Measurements from ENCODE around the gene CCNT1. TPM values are rescaled to one million over a fixed set of nuclear protein-coding genes. Genes with fewer than 3 reads are reported as not detected.

CCNT1 gene
- total RNA-seq, 1 experiment from 2014 or later: 50.8 TPM

DNA sequence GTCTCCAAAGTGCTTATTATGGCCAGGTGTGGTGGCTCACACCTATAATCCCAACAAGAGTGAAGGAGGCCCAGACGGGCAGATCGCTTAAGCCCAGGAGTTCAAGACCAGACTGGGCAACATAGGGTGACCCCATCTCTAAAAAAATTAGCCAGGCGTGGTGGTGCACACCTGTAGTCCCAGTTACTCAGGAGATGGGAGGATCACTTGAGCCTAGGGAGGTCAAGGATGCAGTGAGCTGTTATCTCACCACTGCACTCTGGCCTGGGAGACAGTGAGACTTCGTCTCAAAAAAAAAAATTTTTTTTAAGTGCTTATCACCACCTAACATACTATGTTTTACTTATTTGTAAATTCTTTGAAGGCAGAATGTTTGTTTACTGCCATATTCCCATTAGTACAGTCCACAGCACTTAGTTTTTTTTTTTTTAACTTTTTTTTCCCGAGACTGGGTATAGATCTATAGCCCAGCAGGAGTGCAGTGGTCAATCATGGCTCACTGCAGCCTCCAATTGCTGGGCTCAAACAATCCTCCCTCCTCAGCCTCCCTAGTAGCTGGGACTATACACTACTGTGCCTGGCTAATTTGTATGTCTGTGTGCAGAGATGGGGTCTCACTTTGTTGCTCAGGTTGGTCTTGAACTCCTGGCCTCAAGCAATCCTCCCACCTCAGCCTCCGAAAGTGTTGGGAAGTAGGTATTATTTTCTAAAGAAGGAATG is 29.7 kb downstream of the CCNT1 start:
- ChIA-PET POLR2A (ENCODE audit: unreplicated experiment) (interaction anchor here (0.5 kb wide), 1 partner anchor 163 kb away, joined by 4 read pairs; no protein-coding TSS in a partner anchor), CTCF (no interaction called here)
- Histone ChIP-seq H3K9me2 (ENCODE audit: insufficient read depth) (no peaks in the 10 kb centered on the region), H3K9me3 (ENCODE audit: insufficient read depth, low read depth) (no peaks in the 10 kb centered on the region), H3K27me3 (ENCODE audit: insufficient read depth, low read depth) (no peaks in the 10 kb centered on the region), H4K20me1 (ENCODE audit: insufficient read depth) (peaks cover 13% of the 10 kb centered on the region), H2AFZ (no peak overlapping the region), H3K27ac (no peak overlapping the region), H3K79me2 (ENCODE audit: low read depth) (peaks cover 2% of the 10 kb centered on the region), H3K36me3 (ENCODE audit: low read depth) (0 out of 2 replicates have a peak, but pooled peaks cover 7% of the 10 kb centered on the region), H3K4me3 (no peak overlapping the region), H3K4me1 (replicated peaks; ENCODE audit: insufficient read depth) (no peaks in the 10 kb centered on the region), H3K4me2 (no peak overlapping the region), H3F3A (ENCODE audit: insufficient read depth, low read depth) (peaks cover 30% of the 10 kb centered on the region)
- no peak for TF ChIP-seq EZH2 (IDR thresholded peaks at IDR 0.05; ENCODE audit: low read depth)
- TF ChIP-seq CTCF (conservative IDR thresholded peaks at IDR 0.05): no peak
- no peak for DNase-seq
- intact Hi-C loops (cut with micrococcal nuclease; ENCODE audit: unreplicated experiment): loop anchor here (10.0 kb wide), 1 partner anchor 308 kb away; the partner anchor contains the start of gene DDN
- no TSS peak for BruUV-seq (replicated peaks)

GRCh38 chr12:48686037-48686595 is 30.4 kb downstream of the CCNT1 start:
- H2AFZ ChIP-seq: no peak overlapping the region
- CTCF ChIA-PET: no interaction called here
- H3K9me2 ChIP-seq (ENCODE audit: insufficient read depth): no peaks in the 10 kb centered on the region
- H3K27ac ChIP-seq: no peak overlapping the region
- no peaks in the 10 kb centered on the region for H3K27me3 ChIP-seq (ENCODE audit: insufficient read depth, low read depth)
- TF ChIP-seq CTCF (conservative IDR thresholded peaks at IDR 0.05) (no peak), EZH2 (IDR thresholded peaks at IDR 0.05; ENCODE audit: low read depth) (no peak)
- peaks cover 9% of the 10 kb centered on the region for H3K79me2 ChIP-seq (ENCODE audit: low read depth)
- intact Hi-C loops (cut with micrococcal nuclease; ENCODE audit: unreplicated experiment): loop anchor here (10.0 kb wide), 1 partner anchor 309 kb away; the partner anchor contains the start of gene DDN
- no peak for DNase-seq
- no TSS peak for BruUV-seq (replicated peaks)
- H3F3A ChIP-seq (ENCODE audit: insufficient read depth, low read depth): peaks cover 30% of the 10 kb centered on the region
- POLR2A ChIA-PET (ENCODE audit: unreplicated experiment): interaction anchor here (0.5 to 0.6 kb wide), 2 partner anchors 23 to 163 kb away, joined by 3 to 4 read pairs; no protein-coding TSS in a partner anchor
- H3K36me3 ChIP-seq (ENCODE audit: low read depth): 0 out of 2 replicates have a peak, but pooled peaks cover under 1% of the 10 kb centered on the region
- peaks cover 1% of the 10 kb centered on the region for H3K4me1 ChIP-seq (replicated peaks; ENCODE audit: insufficient read depth)
- peaks cover 13% of the 10 kb centered on the region for H4K20me1 ChIP-seq (ENCODE audit: insufficient read depth)
- H3K4me3 ChIP-seq: no peak overlapping the region
- no peak overlapping the region for H3K4me2 ChIP-seq
- H3K9me3 ChIP-seq (ENCODE audit: insufficient read depth, low read depth): no peaks in the 10 kb centered on the region

DNA sequence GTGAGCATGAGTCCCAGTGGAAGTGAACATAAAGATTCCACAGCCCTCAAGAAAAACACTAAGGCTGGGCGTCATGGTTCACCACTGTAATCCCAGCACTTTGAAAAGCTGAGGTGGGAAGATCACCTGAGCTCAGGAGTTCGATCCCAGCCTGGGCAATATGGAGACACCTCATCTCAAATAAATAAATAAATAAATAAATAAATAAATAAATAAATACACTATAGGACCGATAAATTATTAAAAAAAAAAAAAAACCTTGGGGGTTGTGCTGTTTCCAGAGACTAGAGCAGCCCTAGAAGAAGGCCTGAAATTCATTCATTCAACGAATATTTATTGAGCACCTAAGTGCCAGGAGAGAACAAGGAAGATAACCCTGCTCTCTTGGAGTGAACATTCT is 33.0 kb downstream of the CCNT1 start:
- no TSS peak for BruUV-seq (replicated peaks)
- Histone ChIP-seq H3K9me3 (ENCODE audit: insufficient read depth, low read depth) (no peaks in the 10 kb centered on the region), H3K27me3 (ENCODE audit: insufficient read depth, low read depth) (no peaks in the 10 kb centered on the region), H2AFZ (no peak overlapping the region), H3K4me1 (replicated peaks; ENCODE audit: insufficient read depth) (peaks cover 27% of the 10 kb centered on the region), H3K79me2 (ENCODE audit: low read depth) (peaks cover 35% of the 10 kb centered on the region), H4K20me1 (ENCODE audit: insufficient read depth) (peaks cover 4% of the 10 kb centered on the region; the same call in 1 of the 2 replicates), H3K27ac (no peak overlapping the region), H3K4me2 (no peak overlapping the region; the same call in 1 of the 2 replicates), H3K9me2 (ENCODE audit: insufficient read depth) (no peaks in the 10 kb centered on the region), H3F3A (ENCODE audit: insufficient read depth, low read depth) (peaks cover 22% of the 10 kb centered on the region), H3K36me3 (ENCODE audit: low read depth) (peaks cover 14% of the 10 kb centered on the region; the same call in 1 of the 2 replicates), H3K4me3 (no peak overlapping the region)
- DNase-seq: no peak
- intact Hi-C loops (cut with micrococcal nuclease; ENCODE audit: unreplicated experiment): loop anchor here (2.0 to 10.0 kb wide), 3 partner anchors 33 to 311 kb away; partner anchors contain the start of genes CCNT1 and DDN
- TF ChIP-seq CTCF (conservative IDR thresholded peaks at IDR 0.05) (no peak), EZH2 (IDR thresholded peaks at IDR 0.05; ENCODE audit: low read depth) (no peak)
- ChIA-PET POLR2A (ENCODE audit: unreplicated experiment) (no interaction called here), CTCF (no interaction called here)
